HepG2 (cell line): ENCODE results near the gene ALG14. TPM values are rescaled to one million over a fixed set of nuclear protein-coding genes. Genes with fewer than 3 reads are reported as not detected.

ENCODE experiments used
- MTF2 ChIP-seq: sonication (generic); formaldehyde crosslinking; IDR thresholded peaks from 2 replicates; pipeline ENCODE4 v1.5.0; 2020; ENCODE audit warnings: missing genetic modification reagents, borderline replicate concordance
- PAX8 ChIP-seq: sonication (generic); formaldehyde crosslinking; IDR thresholded peaks from 2 replicates; pipeline ENCODE4 v1.8.0; 2022; ENCODE audit warnings: mild to moderate bottlenecking, missing genetic modification reagents, borderline replicate concordance
- THAP11 ChIP-seq: IDR thresholded peaks from 2 replicates; pipeline ENCODE4 v1.6.1; 2016; ENCODE audit warnings: missing biosample characterization, missing genetic modification reagents
- ZBTB40 ChIP-seq, 2 experiments: fragments of 450-650 bp in 1 of 2; sonication (generic) in 1 of 2; formaldehyde crosslinking in 1 of 2; IDR thresholded peaks; 2 replicates each; pipeline versions ENCODE4 v1.6.1 to v1.8.0; 2016 to 2022; ENCODE audit warnings: antibody characterized with exemption in 1 of 2, mild to moderate bottlenecking in 1 of 2, missing genetic modification reagents in 1 of 2
- polyA plus RNA-seq, 8 experiments: library from polyadenylated mRNA; depleted of rRNA in 3 of 8; stranded (reverse) in 7 of 8; unstranded in 1 of 8; fragments of >200 nt; fragmentation: Illumina TruSeq in 4 of 8; extraction: Trizol in 4 of 8; gene quantifications; 2 replicates each; pipeline versions ENCODE4 v1.2.1 to v1.2.3, GENCODE V29; 2011 to 2016; ENCODE audit warnings: low read depth in 4 of 8, missing spikeins in 1 of 8, mixed read lengths in 1 of 8; ENCODE audit not compliant: insufficient read depth in 1 of 8
- total RNA-seq, 5 experiments: library from RNA; depleted of rRNA; stranded (reverse); fragments of >200 nt; fragmentation: Illumina TruSeq; extraction: Trizol; gene quantifications; 2 replicates each; pipeline ENCODE4 v1.2.3, GENCODE V29; 2016; ENCODE audit warnings: low read depth in 1 of 5

Gene ALG14
- total and polyA plus RNA-seq, 2 of the 13 experiments (the other 11 are each of a cell fraction or from before 2014, with no cell fraction given): 4.5 to 12.7 TPM

GRCh38 chr1:95096218-95096841 lies 23.6 kb upstream of the ALG14 start (continued):
- TF ChIP-seq ZBTB40 (IDR thresholded peaks at IDR 0.05): peak; percentile 61
- TF ChIP-seq ZBTB40 (CRISPR knock-in tag; IDR thresholded peaks at IDR 0.05): peak; percentile 93; the same call in 1 of the 2 replicates
- no peak for TF ChIP-seq MTF2 (CRISPR knock-in tag)
- TF ChIP-seq THAP11 (CRISPR knock-in tag): 0 out of 2 replicates have a peak, but pooled peaks have one; percentile 5
- no peak for TF ChIP-seq PAX8 (CRISPR knock-in tag)
